ENCODE results near the gene PSD4.

DNA sequence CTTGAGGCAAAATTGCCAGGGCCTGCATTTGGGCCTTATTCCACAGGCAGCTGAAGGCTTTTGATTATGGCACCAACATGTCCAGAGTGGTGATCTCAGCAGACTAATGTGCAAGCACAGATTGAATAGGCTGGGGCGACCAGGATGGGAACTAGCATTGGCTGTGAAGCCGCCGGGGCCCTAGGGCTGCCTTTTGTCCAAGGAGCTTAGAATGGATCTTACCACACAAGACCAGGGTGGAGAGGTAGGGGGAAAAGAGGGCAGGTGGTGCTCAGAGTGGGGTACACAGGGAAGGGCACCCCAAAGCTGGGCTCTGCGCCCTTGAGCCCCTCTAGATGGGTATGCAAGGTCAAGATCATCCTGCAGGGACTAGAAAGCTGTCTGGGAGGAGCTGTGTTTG, 23.1 kb downstream of the PSD4 start:
- TF ChIP-seq POLR2AphosphoS5 (IDR thresholded peaks at IDR 0.05; ENCODE audit: low read depth, low read length) (no peak), POLR2A (IDR thresholded peaks at IDR 0.05; ENCODE audit: low read depth, low read length) (no peak; the same call in 1 of the 2 replicates)
